Activated CD4-positive, alpha-beta T cell treated with anti-CD3 and anti-CD28 coated beads for 36 hours (primary cell): ENCODE data around the gene CCR5AS.
"Not testable (repeated sequence)": the region's sequence is repeated elsewhere in the genome, so short reads cannot be mapped to it uniquely, and the experiment has no call there.

Experiments
- ATAC-seq: fragments of 200-7000 bp; cut with Tn5 transposase; one replicate; pipeline ENCODE4 v1.10.0; 2021; ENCODE audit warnings: mild to moderate bottlenecking, moderate library complexity
- CTCF ChIA-PET: fragments of 350-600 bp; sonication (Branson Sonifier 250); formaldehyde crosslinking; loops from one replicate; lab custom pipeline; 2021; ENCODE audit warnings: antibody characterized with exemption; lab: Charles Lee
- POLR2A ChIA-PET: fragments of 350-600 bp; sonication (Branson Sonifier 250); formaldehyde crosslinking; loops from one replicate; lab custom pipeline; 2021; ENCODE audit warnings: antibody characterized with exemption, inconsistent platforms; lab: Charles Lee
- DNase-seq: peaks from one replicate; pipeline ENCODE4 v3.0.0-alpha.2; 2020
- H3K27ac Mint-ChIP-seq: one replicate; pipeline ENCODE4 v1.8.0; 2021; ENCODE audit warnings: mixed read lengths
- H3K27me3 Mint-ChIP-seq: one replicate; pipeline ENCODE4 v1.8.0; 2021; ENCODE audit warnings: mixed read lengths
- H3K36me3 Mint-ChIP-seq: one replicate; pipeline ENCODE4 v1.8.0; 2021; ENCODE audit warnings: low read depth, mixed read lengths
- H3K4me1 Mint-ChIP-seq: one replicate; pipeline ENCODE4 v1.8.0; 2021; ENCODE audit warnings: mixed read lengths
- H3K4me3 Mint-ChIP-seq: one replicate; pipeline ENCODE4 v1.8.0; 2021; ENCODE audit warnings: mild to moderate bottlenecking, moderate library complexity, mixed read lengths
- H3K9me3 Mint-ChIP-seq: one replicate; pipeline ENCODE4 v1.8.0; 2021; ENCODE audit warnings: low read depth, mixed read lengths
- intact Hi-C, 2 experiments: fragments of 100-400 bp; cut with DNase I in 1 of 2; cut with micrococcal nuclease in 1 of 2; formaldehyde crosslinking; loops; one replicate each; pipeline versions ENCODE4 v1.14.2 to v1.15.1; 2022 to 2024; cut with DNase I, micrococcal nuclease

CCR5AS gene

GRCh38 chr3:46427916-46428833 is 21.3 kb upstream of the CCR5AS start:
- intact Hi-C loops, result no loop called here
- ATAC-seq (no peak), DNase-seq (no peak)
- H3K36me3 Mint-ChIP-seq, result no peaks in the 10 kb centered on the region
- H3K27me3 Mint-ChIP-seq, result no peaks in the 10 kb centered on the region
- H3K27ac Mint-ChIP-seq, result no peak overlapping the region
- ChIA-PET POLR2A (no interaction called here), CTCF (interaction anchor here (0.6 to 0.9 kb wide), 4 partner anchors 50 to 1367 kb away, joined by 3 to 6 read pairs (median 4); no protein-coding TSS in a partner anchor)
- H3K4me3 Mint-ChIP-seq, result no peak overlapping the region
- H3K4me1 Mint-ChIP-seq, result peaks cover 4% of the 10 kb centered on the region
- peaks cover 13% of the 10 kb centered on the region for H3K9me3 Mint-ChIP-seq

GRCh38 chr3:46427404-46427803 is 20.5 kb upstream of the CCR5AS start:
- CTCF ChIA-PET, result interaction anchor here (0.6 to 0.9 kb wide), 3 partner anchors 49 to 1368 kb away, joined by 3 to 6 read pairs (median 5); no protein-coding TSS in a partner anchor
- H3K27me3 Mint-ChIP-seq, ATAC-seq, DNase-seq, POLR2A ChIA-PET, H3K4me1 Mint-ChIP-seq, H3K27ac Mint-ChIP-seq, H3K4me3 Mint-ChIP-seq, H3K36me3 Mint-ChIP-seq, intact Hi-C loops: not testable (repeated sequence)
- H3K9me3 Mint-ChIP-seq, result peaks cover 12% of the 10 kb centered on the region

- H3K36me3 Mint-ChIP-seq, H3K9me3 Mint-ChIP-seq, ATAC-seq, H3K27ac Mint-ChIP-seq, DNase-seq, intact Hi-C loops, H3K4me1 Mint-ChIP-seq, H3K4me3 Mint-ChIP-seq, POLR2A ChIA-PET, H3K27me3 Mint-ChIP-seq: not testable (repeated sequence)
- CTCF ChIA-PET, result interaction anchor here (0.6 to 1.0 kb wide), 3 partner anchors 9 to 13 kb away, joined by 3 read pairs; no protein-coding TSS in a partner anchor
Observed at GRCh38 chr3:46426476-46426875, 19.6 kb upstream of the CCR5AS start.

GRCh38 chr3:46423588-46423987 is 16.7 kb upstream of the CCR5AS start:
- intact Hi-C loops, result no loop called here
- ChIA-PET CTCF (interaction anchor here (1.7 kb wide), 1 partner anchor 16 kb away, joined by 5 read pairs; the partner anchor contains the start of genes CCR5AS and CCRL2), POLR2A (no interaction called here)
- no peak for ATAC-seq
- H3K27ac Mint-ChIP-seq, result no peak overlapping the region
- no peaks in the 10 kb centered on the region for H3K27me3 Mint-ChIP-seq
- H3K36me3 Mint-ChIP-seq, result no peaks in the 10 kb centered on the region
- peaks cover 4% of the 10 kb centered on the region for H3K4me1 Mint-ChIP-seq
- no peak overlapping the region for H3K4me3 Mint-ChIP-seq
- no peaks in the 10 kb centered on the region for H3K9me3 Mint-ChIP-seq
- no peak for DNase-seq

GRCh38 chr3:46422617-46423016 is 15.8 kb upstream of the CCR5AS start:
- Mint-ChIP-seq H3K27me3 (no peaks in the 10 kb centered on the region), H3K27ac (no peak overlapping the region), H3K9me3 (no peaks in the 10 kb centered on the region), H3K4me3 (no peak overlapping the region), H3K36me3 (no peaks in the 10 kb centered on the region), H3K4me1 (peaks cover 4% of the 10 kb centered on the region)
- intact Hi-C loops, result no loop called here
- POLR2A ChIA-PET, result no interaction called here
- no peak for DNase-seq
- no peak for ATAC-seq
- CTCF ChIA-PET, result no interaction called here

GRCh38 chr3:46420931-46421330 is 14.1 kb upstream of the CCR5AS start:
- Mint-ChIP-seq H3K27me3 (no peaks in the 10 kb centered on the region), H3K9me3 (no peaks in the 10 kb centered on the region), H3K27ac (no peak overlapping the region), H3K36me3 (no peaks in the 10 kb centered on the region), H3K4me1 (peaks cover 4% of the 10 kb centered on the region), H3K4me3 (no peak overlapping the region)
- ATAC-seq, result no peak
- no peak for DNase-seq
- intact Hi-C loops, result no loop called here
- ChIA-PET POLR2A (no interaction called here), CTCF (interaction anchor here (0.6 to 1.1 kb wide), 2 partner anchors 50 to 370 kb away, joined by 3 read pairs; partner anchors contain the start of gene CCR5)

GRCh38 chr3:46419816-46420215 is 12.9 kb upstream of the CCR5AS start:
- no peaks in the 10 kb centered on the region for H3K9me3 Mint-ChIP-seq

GRCh38 chr3:46417841-46418611 is 11.2 kb upstream of the CCR5AS start:
- Mint-ChIP-seq H3K36me3 (no peaks in the 10 kb centered on the region), H3K27ac (no peak overlapping the region), H3K4me1 (peaks cover 6% of the 10 kb centered on the region), H3K9me3 (no peaks in the 10 kb centered on the region), H3K27me3 (no peaks in the 10 kb centered on the region), H3K4me3 (no peak overlapping the region)
- ATAC-seq (no peak), DNase-seq (no peak)
- intact Hi-C loops, result no loop called here
- ChIA-PET POLR2A (no interaction called here), CTCF (no interaction called here)

More at GRCh38 chr3:46419816-46420215, 12.9 kb upstream of the CCR5AS start:
- Mint-ChIP-seq H3K27ac (no peak overlapping the region), H3K4me3 (no peak overlapping the region), H3K27me3 (no peaks in the 10 kb centered on the region), H3K36me3 (no peaks in the 10 kb centered on the region), H3K4me1 (peaks cover 6% of the 10 kb centered on the region)
- intact Hi-C loops, result no loop called here
- CTCF ChIA-PET, result interaction anchor here (0.7 to 1.1 kb wide), 5 partner anchors 11 to 292 kb away, joined by 3 to 5 read pairs (median 3); partner anchors contain the start of gene CCR5
- no peak for ATAC-seq
- POLR2A ChIA-PET, result interaction anchor here (0.6 kb wide), 1 partner anchor 1849 kb away, joined by 3 read pairs; no protein-coding TSS in a partner anchor
- DNase-seq, result no peak

- ATAC-seq (no peak), DNase-seq (no peak)
- Mint-ChIP-seq H3K36me3 (no peaks in the 10 kb centered on the region), H3K27me3 (no peaks in the 10 kb centered on the region), H3K4me3 (no peak overlapping the region), H3K27ac (no peak overlapping the region), H3K9me3 (no peaks in the 10 kb centered on the region), H3K4me1 (peaks cover 6% of the 10 kb centered on the region)
- CTCF ChIA-PET, result interaction anchor here (0.6 to 0.7 kb wide), 2 partner anchors 9 to 42 kb away, joined by 3 read pairs; no protein-coding TSS in a partner anchor
- POLR2A ChIA-PET, result no interaction called here
- intact Hi-C loops, result no loop called here
Observed at GRCh38 chr3:46416811-46417510, 10.1 kb upstream of the CCR5AS start.

- POLR2A ChIA-PET, result no interaction called here
- Mint-ChIP-seq H3K36me3 (no peaks in the 10 kb centered on the region), H3K4me3 (no peak overlapping the region), H3K27ac (no peak overlapping the region), H3K9me3 (no peaks in the 10 kb centered on the region), H3K27me3 (no peaks in the 10 kb centered on the region), H3K4me1 (peaks cover 6% of the 10 kb centered on the region)
- intact Hi-C loops, result no loop called here
- no peak for ATAC-seq
- no peak for DNase-seq
- CTCF ChIA-PET, result interaction anchor here (1.3 kb wide), 1 partner anchor 34 kb away, joined by 5 read pairs; no protein-coding TSS in a partner anchor
Observed at GRCh38 chr3:46416125-46416810, 9.4 kb upstream of the CCR5AS start.
